ENCODE results near the gene SRGAP1.

Gene SRGAP1

DNA sequence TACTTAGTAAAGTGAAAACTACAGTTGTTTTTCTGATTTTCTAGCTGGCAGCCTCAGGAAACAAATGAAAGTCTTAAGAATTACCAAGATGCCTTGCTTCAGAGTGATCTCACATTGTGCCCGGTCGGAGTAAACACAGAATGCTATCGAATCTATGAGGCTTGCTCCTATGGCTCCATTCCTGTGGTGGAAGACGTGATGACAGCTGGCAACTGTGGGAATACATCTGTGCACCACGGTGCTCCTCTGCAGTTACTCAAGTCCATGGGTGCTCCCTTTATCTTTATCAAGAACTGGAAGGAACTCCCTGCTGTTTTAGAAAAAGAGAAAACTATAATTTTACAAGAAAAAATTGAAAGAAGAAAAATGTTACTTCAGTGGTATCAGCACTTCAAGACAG lies 35.9 kb upstream of the SRGAP1 start:
- DNase-seq (ENCODE audit: extremely low read depth, low read depth): no peak
- TF ChIP-seq, protein P1, sequence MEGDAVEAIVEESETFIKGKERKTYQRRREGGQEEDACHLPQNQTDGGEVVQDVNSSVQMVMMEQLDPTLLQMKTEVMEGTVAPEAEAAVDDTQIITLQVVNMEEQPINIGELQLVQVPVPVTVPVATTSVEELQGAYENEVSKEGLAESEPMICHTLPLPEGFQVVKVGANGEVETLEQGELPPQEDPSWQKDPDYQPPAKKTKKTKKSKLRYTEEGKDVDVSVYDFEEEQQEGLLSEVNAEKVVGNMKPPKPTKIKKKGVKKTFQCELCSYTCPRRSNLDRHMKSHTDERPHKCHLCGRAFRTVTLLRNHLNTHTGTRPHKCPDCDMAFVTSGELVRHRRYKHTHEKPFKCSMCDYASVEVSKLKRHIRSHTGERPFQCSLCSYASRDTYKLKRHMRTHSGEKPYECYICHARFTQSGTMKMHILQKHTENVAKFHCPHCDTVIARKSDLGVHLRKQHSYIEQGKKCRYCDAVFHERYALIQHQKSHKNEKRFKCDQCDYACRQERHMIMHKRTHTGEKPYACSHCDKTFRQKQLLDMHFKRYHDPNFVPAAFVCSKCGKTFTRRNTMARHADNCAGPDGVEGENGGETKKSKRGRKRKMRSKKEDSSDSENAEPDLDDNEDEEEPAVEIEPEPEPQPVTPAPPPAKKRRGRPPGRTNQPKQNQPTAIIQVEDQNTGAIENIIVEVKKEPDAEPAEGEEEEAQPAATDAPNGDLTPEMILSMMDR (IDR thresholded peaks at IDR 0.05; ENCODE audit: low read depth, low read length): no peak

DNA sequence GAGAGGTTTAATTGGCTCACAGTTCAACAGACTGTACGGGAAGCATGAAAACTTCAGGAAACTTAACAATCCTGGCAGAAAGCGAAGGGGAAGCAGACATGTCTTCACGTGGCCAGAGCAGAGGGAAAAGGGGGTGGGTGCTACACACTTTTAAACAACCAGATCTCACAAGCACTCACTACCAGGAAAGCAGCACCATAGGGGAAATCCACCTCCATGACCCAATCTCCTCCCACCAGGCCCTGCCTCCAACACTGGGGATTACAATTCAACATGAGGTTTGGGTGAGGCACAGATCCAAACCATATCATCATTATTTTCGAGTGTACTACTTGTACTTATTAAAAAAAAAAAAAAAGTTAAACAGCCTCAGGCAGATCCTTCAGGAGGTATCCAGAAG lies 34.9 kb upstream of the SRGAP1 start:
- DNase-seq (ENCODE audit: extremely low read depth, low read depth): no peak
- TF ChIP-seq, protein P1 (IDR thresholded peaks at IDR 0.05; ENCODE audit: low read depth, low read length): no peak

DNA sequence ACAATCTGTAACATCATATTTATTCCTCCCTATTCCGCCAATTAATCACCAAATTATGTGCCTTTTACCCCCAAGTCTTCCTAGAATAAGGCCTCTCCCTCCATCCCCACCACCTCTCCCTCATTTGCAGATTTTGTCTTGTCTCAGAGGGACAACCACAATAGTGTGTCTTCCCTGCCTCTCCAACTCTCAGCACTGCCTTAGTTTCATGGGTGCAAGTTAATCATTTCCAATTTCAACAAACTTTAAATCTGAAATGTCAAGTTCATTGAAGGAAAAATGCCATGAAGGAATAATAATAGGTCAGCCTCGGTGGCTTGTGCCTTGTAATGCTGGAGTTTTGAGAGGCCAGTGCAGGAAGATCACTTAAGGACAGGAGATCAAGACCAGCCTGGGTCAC lies 33.2 kb upstream of the SRGAP1 start:
- TF ChIP-seq, protein P1 (IDR thresholded peaks at IDR 0.05; ENCODE audit: low read depth, low read length): no peak
- DNase-seq (ENCODE audit: extremely low read depth, low read depth): no peak

DNA sequence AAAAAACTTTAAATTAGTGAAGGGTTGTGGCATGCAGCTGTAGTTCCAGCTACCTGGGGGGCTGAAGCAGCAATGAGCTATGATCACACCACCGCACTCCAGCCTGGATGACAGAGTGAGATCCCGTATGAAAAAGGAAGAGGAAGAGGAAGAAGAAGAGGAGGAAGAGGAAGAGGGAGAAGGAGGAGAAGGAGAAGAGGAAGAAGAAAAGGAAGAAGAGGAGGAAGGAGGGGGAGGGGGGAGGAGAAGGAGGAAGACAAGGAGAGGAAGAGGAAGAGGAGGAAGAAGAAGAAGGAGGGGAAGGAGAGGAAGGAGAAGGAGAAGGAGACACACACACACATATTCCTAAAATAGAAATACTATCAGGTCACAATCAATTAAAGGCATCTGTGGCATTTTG lies 32.7 kb upstream of the SRGAP1 start:
- no peak for DNase-seq (ENCODE audit: extremely low read depth, low read depth)
- TF ChIP-seq, protein P1 (IDR thresholded peaks at IDR 0.05; ENCODE audit: low read depth, low read length): no peak

DNA sequence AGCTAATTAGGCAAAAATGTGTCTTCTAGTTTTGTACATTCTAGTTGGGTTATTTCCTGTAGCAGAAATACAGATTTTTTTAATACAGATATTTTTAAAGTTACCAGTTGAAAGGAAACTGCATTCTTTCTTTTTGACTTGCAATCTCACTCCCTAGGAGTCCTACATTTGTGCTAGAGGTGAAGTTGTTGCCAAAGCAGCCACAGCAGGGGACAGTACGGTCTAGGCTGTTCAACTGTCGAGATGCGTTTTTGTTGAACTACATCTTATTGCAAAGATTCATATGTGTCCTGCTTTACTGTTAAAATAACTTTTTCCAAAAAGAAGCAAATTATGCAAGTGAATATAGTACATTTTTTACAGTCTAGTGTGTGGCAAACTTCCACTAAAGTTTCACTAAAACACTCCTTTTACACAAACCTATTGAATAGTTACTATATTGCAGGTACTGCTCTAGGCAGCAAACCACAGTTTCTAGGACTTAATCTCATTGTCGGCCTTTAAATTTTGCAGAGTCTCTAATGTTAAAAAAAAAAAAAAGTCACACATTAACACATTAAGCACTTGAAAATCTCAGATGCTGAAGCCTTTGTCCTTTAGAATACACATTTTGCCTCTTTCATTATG lies 30.2 kb upstream of the SRGAP1 start:
- TF ChIP-seq, protein P1 (IDR thresholded peaks at IDR 0.05; ENCODE audit: low read depth, low read length): no peak
- no peak for DNase-seq (ENCODE audit: extremely low read depth, low read depth)

DNA sequence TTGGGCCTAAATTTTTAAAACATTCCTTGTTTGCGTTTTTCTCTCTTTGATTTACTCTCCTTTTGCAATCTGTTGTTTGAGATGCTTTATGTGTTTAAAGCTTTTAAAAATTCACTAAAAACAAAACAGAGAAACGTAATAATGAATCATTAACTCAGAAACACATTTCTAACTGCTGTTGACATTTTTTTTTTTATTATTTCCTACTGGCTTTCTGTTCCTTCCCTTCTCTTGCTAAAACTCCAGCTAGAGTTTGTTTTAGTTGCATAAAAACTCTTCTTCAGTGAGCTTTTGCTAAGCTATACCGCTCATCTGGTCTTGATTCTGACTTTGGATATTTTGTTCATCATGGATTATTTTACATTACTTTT lies 29.0 kb upstream of the SRGAP1 start:
- TF ChIP-seq, protein P1 (IDR thresholded peaks at IDR 0.05; ENCODE audit: low read depth, low read length): no peak
- no peak for DNase-seq (ENCODE audit: extremely low read depth, low read depth)

DNA sequence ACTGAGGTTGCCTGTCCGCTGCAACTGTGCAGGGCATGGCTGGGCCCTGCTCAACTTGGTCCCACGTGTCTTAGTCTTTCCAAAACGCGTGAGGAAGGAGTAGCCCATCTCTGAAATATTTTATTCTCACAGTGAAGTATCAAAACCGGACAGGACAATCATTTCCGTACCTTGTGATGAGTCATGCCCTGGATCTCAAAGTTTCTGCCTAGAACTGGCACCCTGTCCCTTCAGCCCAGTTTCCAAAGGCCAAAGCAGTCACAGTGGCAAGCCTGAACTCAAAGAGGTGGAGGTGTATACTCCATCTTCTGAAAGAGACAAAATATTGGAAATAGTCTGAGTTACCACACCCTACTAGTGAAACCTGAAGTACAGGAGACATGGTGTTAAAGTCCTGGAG lies 28.5 kb upstream of the SRGAP1 start:
- TF ChIP-seq, protein P1 (IDR thresholded peaks at IDR 0.05; ENCODE audit: low read depth, low read length): no peak
- DNase-seq (ENCODE audit: extremely low read depth, low read depth): no peak
